ENCODE results near the gene MLX.
A peak's percentile ranks its signal among the peaks of the same experiment; 100 is the strongest.
"Not testable (repeated sequence)": the region's sequence is repeated elsewhere in the genome, so short reads cannot be mapped to it uniquely, and the experiment has no call there.

Gene MLX

DNA sequence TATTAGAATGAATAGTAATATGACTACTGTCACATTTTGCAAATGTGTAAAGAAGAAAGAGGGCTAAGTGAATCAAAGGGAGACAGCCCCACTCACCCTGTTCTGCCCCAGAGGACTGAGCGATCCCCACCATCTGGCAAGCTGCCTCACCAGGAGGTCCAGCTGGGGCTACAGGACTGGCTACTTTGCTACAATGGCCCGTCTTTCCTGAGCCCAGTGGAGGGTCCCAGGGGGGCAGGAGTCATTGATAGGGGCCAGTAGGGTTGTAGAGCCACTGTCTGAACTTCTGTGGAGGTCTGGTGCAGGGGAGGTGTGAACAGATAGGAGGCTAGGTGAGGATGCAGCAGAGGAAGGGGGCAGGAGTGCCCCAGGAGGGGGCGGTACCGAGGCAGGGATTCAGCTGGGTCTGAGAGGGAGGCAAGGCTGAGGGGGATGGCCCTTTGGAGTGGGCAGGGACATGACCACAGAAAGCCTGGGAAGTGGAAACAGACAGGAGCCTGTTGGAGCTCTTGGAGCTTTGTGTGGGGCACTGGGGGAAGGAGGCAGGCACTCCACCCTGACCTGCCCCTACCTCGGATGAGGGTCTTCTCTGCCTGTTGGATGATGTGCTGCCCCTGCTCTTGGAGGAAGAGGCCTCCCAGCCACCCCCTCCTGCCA is 10.8 kb upstream of the MLX start:
- DNase-seq: not testable (repeated sequence)

GRCh38 chr17:42559075-42559474 is 7.8 kb upstream of the MLX start:
- no peak for DNase-seq

DNA sequence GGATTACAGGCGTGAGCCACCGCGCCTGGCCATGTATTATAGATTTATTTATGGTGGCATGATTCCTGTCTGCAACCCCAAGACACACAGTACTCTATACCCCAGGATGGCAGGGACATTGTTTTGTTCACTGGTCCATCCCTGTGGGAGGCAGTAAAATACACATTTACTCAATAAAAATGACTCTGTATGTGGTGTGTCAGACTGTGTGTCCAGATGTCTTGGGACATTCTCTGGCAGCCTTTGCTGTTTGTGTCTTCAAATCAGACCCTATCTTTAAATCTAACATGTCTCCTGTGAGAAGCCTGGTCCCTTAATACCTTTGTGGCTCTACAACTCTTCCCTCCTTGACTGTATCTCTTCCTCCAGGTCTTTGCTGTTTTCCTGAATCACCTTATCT is 6.7 kb upstream of the MLX start:
- no peak for DNase-seq

GRCh38 chr17:42561897-42562387 is 5.0 kb upstream of the MLX start, which contains the start of gene COASY:
TSS of gene COASY (plus strand) at chr17:42562148. CDS start at chr17:42562623, 475 bp downstream.
- DNase-seq: peak; percentile 97

DNA sequence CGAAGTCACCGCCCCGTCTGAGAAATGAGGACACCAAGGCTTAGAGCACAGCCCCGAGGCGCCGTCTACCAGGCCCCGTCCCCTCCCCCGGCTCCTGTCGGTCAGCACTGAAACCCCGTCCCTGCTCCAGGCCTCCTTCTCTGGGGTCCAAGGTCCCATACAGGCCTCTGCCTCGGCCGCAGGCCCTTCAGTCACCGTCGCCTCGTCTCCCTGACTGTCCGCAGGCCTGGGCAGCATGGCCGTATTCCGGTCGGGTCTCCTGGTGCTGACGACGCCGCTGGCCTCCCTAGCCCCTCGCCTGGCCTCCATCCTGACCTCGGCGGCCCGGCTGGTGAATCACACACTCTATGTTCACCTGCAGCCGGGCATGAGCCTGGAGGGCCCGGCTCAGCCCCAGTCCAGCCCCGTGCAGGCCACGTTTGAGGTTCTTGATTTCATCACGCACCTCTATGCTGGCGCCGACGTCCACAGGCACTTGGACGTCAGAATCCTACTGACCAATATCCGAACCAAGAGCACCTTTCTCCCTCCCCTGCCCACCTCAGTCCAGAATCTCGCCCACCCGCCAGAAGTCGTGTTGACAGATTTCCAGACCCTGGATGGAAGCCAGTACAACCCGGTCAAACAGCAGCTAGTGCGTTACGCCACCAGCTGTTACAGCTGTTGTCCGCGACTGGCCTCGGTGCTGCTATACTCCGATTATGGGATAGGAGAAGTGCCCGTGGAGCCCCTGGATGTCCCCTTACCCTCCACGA is 4.3 kb upstream of the MLX start:
- no peak for DNase-seq

- DNase-seq: no peak
Measured at GRCh38 chr17:42563143-42563509, 3.8 kb upstream of the MLX start.

GRCh38 chr17:42563543-42563942 is 3.4 kb upstream of the MLX start:
- DNase-seq: no peak

DNA sequence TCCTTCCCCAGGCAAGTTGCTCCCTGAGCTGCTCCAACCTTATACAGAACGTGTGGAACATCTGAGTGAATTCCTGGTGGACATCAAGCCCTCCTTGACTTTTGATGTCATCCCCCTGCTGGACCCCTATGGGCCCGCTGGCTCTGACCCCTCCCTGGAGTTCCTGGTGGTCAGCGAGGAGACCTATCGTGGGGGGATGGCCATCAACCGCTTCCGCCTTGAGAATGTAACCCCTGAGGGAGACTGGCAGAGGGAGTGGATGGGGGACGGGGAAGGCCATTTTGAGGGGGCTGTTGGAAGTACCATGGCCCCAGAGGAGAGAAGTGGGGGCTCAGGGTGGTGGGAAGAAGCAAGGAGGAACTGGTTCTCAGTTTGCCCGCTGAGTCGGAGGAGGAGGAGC is 3.0 kb upstream of the MLX start:
- no peak for DNase-seq

DNA sequence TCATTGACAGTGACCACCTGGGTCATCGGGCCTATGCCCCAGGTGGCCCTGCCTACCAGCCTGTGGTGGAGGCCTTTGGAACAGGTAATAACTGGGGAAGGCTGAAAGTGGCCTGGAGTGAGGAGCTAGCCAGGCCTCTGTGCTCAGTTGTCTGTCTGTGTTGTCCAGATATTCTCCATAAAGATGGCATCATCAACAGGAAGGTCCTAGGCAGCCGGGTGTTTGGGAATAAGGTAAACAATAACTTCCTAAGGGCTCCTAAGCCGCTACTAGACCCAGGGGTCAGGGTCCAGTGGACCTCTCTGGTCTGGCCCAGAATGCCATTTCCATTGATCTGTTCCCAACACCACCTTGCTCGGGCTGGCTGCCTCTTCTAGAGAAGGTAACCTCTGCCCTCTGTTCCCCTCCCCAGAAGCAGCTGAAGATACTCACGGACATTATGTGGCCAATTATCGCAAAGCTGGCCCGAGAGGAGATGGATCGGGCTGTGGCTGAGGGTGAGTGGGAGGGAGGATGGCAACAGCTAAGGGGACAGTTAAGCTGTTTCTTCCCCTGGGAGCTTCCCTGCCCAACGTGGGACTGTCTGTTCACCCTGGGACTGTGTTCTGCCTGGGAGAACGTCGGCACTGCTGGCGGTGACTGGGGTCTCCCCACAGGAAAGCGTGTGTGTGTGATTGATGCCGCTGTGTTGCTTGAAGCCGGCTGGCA is 1.9 kb upstream of the MLX start:
- no peak for DNase-seq

DNA sequence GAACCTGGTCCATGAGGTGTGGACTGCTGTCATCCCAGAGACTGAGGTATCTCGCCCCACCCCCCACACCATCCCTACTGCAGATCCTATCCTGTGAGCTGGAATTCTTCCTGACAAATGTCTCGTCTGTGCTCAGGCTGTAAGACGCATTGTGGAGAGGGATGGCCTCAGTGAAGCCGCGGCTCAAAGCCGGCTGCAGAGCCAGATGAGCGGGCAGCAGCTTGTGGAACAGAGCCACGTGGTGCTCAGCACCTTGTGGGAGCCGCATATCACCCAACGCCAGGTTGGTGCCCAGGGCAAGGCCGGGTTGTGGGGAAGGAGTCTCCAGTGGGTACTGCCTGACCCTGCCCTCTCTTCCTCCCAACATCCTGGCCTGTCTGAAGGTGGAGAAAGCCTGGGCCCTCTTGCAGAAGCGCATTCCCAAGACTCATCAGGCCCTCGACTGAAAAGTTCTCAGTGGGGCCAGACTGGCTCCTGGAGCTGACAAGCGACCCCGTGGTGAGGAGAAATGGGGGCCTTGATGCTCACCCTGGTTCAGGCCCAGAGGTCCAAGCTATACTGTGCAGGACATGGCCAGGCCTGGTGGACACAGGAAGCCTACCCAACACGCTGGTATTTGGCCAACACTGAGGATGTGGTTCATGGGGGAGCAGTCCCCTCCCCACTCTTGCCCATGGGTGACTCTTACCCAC is 1.2 kb upstream of the MLX start:
- DNase-seq: no peak

GRCh38 chr17:42566215-42566882 is 551 bp upstream of the MLX start:
- DNase-seq: no peak

GRCh38 chr17:42568341-42569111 is 1.6 kb downstream of the MLX start:
- no peak for DNase-seq

- DNase-seq: no peak
Measured at GRCh38 chr17:42571435-42572225, 4.7 kb downstream of the MLX start.

DNA sequence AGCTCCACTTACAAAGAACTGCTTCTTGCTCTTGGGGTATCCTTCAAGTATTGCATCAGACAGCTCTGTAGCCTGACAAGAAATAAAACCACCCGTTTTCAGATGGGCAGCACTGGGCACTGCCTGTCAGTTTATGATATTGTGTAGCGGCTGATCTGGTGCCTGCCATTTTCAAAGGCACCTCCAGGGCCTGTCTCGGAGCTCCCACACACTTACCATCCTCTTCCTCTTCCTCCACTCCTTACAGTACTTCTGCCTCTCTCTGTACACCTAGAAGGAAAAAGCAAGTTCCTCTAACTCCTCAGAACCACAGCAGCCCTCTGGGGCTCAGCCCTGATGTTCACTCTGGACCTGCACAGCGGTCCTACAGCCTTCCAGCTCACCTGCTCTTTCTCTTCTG is 6.2 kb downstream of the MLX start:
- DNase-seq: no peak

GRCh38 chr17:42574463-42574862 is 7.6 kb downstream of the MLX start:
- DNase-seq: no peak

DNA sequence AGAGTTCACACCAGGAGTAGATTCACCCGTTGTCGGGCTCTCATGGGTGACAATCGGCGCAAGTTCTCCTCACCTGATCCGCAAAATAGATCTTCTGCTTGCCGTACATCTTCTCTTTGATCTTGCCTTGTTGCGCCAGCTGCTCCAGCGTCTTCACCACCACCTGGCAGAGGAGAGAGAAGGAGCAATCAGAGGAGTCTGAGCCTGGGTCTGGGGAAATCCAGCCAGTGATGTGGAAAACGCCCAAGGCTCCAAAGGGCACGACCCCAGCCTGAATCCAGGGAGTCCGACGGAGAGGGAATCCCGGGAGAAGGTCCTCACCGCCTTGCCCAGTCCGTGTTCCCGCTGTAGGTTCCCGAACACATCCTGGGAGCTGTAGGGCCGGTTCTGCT is 10.2 kb downstream of the MLX start:
- peak; percentile 7 for DNase-seq

- DNase-seq: peak; percentile 88
Measured at GRCh38 chr17:42577532-42578281, 10.8 kb downstream of the MLX start, which contains the start of gene PSMC3IP. TSS of gene PSMC3IP (minus strand) at chr17:42577729. CDS start at chr17:42577686, 43 bp downstream.

GRCh38 chr17:42578282-42578869 is 11.5 kb downstream of the MLX start:
- peak; percentile 82 for DNase-seq

GRCh38 chr17:42579794-42580551 is 13.1 kb downstream of the MLX start:
- no peak for DNase-seq

Data from NCI-H2171 (cell line).